H9 (cell line): ENCODE measurements around the gene RIPPLY3. TPM values are rescaled to one million over a fixed set of nuclear protein-coding genes. Genes with fewer than 3 reads are reported as not detected.

Source experiments
- DNase-seq: peaks from one replicate; pipeline ENCODE4 v3.0.0-alpha.2; 2017
- H2AFZ ChIP-seq: one replicate; pipeline ENCODE4 v1.6.1; 2013; ENCODE audit warnings: mild to moderate bottlenecking, low read length, control low read depth, moderate library complexity
- H2AK5ac ChIP-seq: 2 replicates; pipeline ENCODE4 v1.6.1; 2013; ENCODE audit warnings: low read length, control low read depth, mixed read lengths; ENCODE audit not compliant: insufficient read length
- H2BK120ac ChIP-seq: one replicate; pipeline ENCODE4 v1.6.1; 2013; ENCODE audit warnings: low read depth, mild to moderate bottlenecking, low read length, control low read depth, inconsistent platforms; ENCODE audit not compliant: poor library complexity, severe bottlenecking
- H2BK12ac ChIP-seq: 2 replicates; pipeline ENCODE4 v1.6.1; 2013; ENCODE audit warnings: low read length, control low read depth, mixed read lengths, low read depth; ENCODE audit not compliant: insufficient read length
- H2BK15ac ChIP-seq: 2 replicates; pipeline ENCODE4 v1.6.1; 2013; ENCODE audit warnings: low read depth, low read length, control low read depth
- H2BK20ac ChIP-seq: one replicate; pipeline ENCODE4 v1.6.1; 2013; ENCODE audit warnings: low read depth, mild to moderate bottlenecking, low read length, control low read depth, inconsistent platforms; ENCODE audit not compliant: poor library complexity, severe bottlenecking
- H2BK5ac ChIP-seq: 2 replicates; pipeline ENCODE4 v1.6.1; 2013; ENCODE audit warnings: low read length, control low read depth, mixed read lengths; ENCODE audit not compliant: insufficient read length
- H3K14ac ChIP-seq: 2 replicates; pipeline ENCODE4 v1.6.1; 2013; ENCODE audit warnings: low read length, control low read depth; ENCODE audit not compliant: insufficient read depth
- H3K18ac ChIP-seq: 2 replicates; pipeline ENCODE4 v1.6.1; 2013; ENCODE audit warnings: low read depth, mild to moderate bottlenecking, mixed read lengths, low read length, control low read depth; ENCODE audit not compliant: insufficient read length
- H3K23ac ChIP-seq: 2 replicates; pipeline ENCODE4 v1.6.1; 2013; ENCODE audit warnings: low read length, control low read depth, mixed read lengths, low read depth; ENCODE audit not compliant: insufficient read length
- H3K23me2 ChIP-seq: 2 replicates; pipeline ENCODE4 v1.6.1; 2013; ENCODE audit warnings: low read depth, mild to moderate bottlenecking, mixed read lengths, low read length, control low read depth; ENCODE audit not compliant: insufficient read length, poor library complexity, severe bottlenecking
- H3K27ac ChIP-seq: 2 replicates; pipeline ENCODE4 v1.5.1; 2013; ENCODE audit warnings: low read length, control low read depth, mixed read lengths, low read depth; ENCODE audit not compliant: insufficient read length
- H3K27me3 ChIP-seq: 2 replicates; pipeline ENCODE4 v1.6.1; 2013; ENCODE audit warnings: low read length, control low read depth, inconsistent platforms; ENCODE audit not compliant: insufficient read depth
- H3K4ac ChIP-seq: 2 replicates; pipeline ENCODE4 v1.6.1; 2013; ENCODE audit warnings: low read depth, mild to moderate bottlenecking, control low read depth, inconsistent platforms, low read length, moderate library complexity
- H3K4me1 ChIP-seq: 2 replicates; pipeline ENCODE4 v1.6.1; 2013; ENCODE audit warnings: low read length, control low read depth, inconsistent platforms; ENCODE audit not compliant: insufficient read depth
- H3K4me2 ChIP-seq: 2 replicates; pipeline ENCODE4 v1.6.1; 2013; ENCODE audit warnings: low read length, control low read depth, mixed read lengths; ENCODE audit not compliant: insufficient read length, insufficient read depth
- H3K56ac ChIP-seq: 2 replicates; pipeline ENCODE4 v1.6.1; 2013; ENCODE audit warnings: low read depth, mild to moderate bottlenecking, mixed read lengths, low read length, control low read depth; ENCODE audit not compliant: insufficient read length
- H3K79me1 ChIP-seq: 2 replicates; pipeline ENCODE4 v1.6.1; 2013; ENCODE audit warnings: low read depth, mild to moderate bottlenecking, moderate library complexity, low read length, control low read depth, inconsistent platforms; ENCODE audit not compliant: insufficient read depth, poor library complexity, severe bottlenecking
- H3K79me2 ChIP-seq: 2 replicates; pipeline ENCODE4 v1.6.1; 2013; ENCODE audit warnings: low read length, control low read depth, inconsistent platforms; ENCODE audit not compliant: insufficient read depth
- H3K9ac ChIP-seq: 2 replicates; pipeline ENCODE4 v1.6.1; 2013; ENCODE audit warnings: low read length, control low read depth, mixed read lengths; ENCODE audit not compliant: insufficient read length; ENCODE audit errors: extremely low read depth
- H3K9me3 ChIP-seq: one replicate; pipeline ENCODE4 v1.6.1; 2013; ENCODE audit warnings: low read depth, low read length, inconsistent platforms; ENCODE audit not compliant: control insufficient read depth
- H3T11ph ChIP-seq: one replicate; pipeline ENCODE4 v1.6.1; 2013; ENCODE audit warnings: mild to moderate bottlenecking, low read length, control low read depth, inconsistent platforms
- H4K20me1 ChIP-seq: one replicate; pipeline ENCODE4 v1.6.1; 2013; ENCODE audit not compliant: control insufficient read depth, insufficient read length, insufficient read depth
- H4K5ac ChIP-seq: 2 replicates; pipeline ENCODE4 v1.6.1; 2013; ENCODE audit warnings: low read depth, mild to moderate bottlenecking, mixed read lengths, low read length, control low read depth; ENCODE audit not compliant: insufficient read length
- H4K8ac ChIP-seq: replicated peaks from 2 replicates; pipeline ENCODE4 v1.6.1; 2013; ENCODE audit warnings: low read length, control low read depth, mixed read lengths, low read depth; ENCODE audit not compliant: insufficient read length
- H4K91ac ChIP-seq: 2 replicates; pipeline ENCODE4 v1.6.1; 2013; ENCODE audit warnings: low read depth, mild to moderate bottlenecking, moderate library complexity, mixed read lengths, low read length, control low read depth; ENCODE audit not compliant: insufficient read length
- H3K27ac Mint-ChIP-seq, 3 experiments: 2 replicates in 2 of 3; 3 replicates in 1 of 3; pipeline ENCODE4 v1.8.0; 2020 to 2021; ENCODE audit warnings: mixed read lengths in 3 of 3, mild to moderate bottlenecking in 1 of 3, moderate library complexity in 1 of 3
- H3K27me3 Mint-ChIP-seq: 2 replicates; pipeline ENCODE4 v1.8.0; 2021; ENCODE audit warnings: low read depth, mild to moderate bottlenecking, moderate library complexity, mixed read lengths
- H3K36me3 Mint-ChIP-seq, 3 experiments: 2 replicates in 2 of 3; 3 replicates in 1 of 3; pipeline ENCODE4 v1.8.0; 2020 to 2021; ENCODE audit warnings: low read depth in 3 of 3, mixed read lengths in 3 of 3; ENCODE audit not compliant: insufficient read depth in 1 of 3
- H3K4me1 Mint-ChIP-seq, 2 experiments: 2 replicates each; pipeline ENCODE4 v1.8.0; 2020; ENCODE audit warnings: mixed read lengths in 2 of 2
- H3K4me3 Mint-ChIP-seq, 2 experiments: 2 replicates in 1 of 2; 3 replicates in 1 of 2; pipeline ENCODE4 v1.8.0; 2020 to 2021; ENCODE audit warnings: mild to moderate bottlenecking in 2 of 2, mixed read lengths in 2 of 2, moderate library complexity in 1 of 2
- H3K9me3 Mint-ChIP-seq, 2 experiments: 2 replicates in 1 of 2; 3 replicates in 1 of 2; pipeline ENCODE4 v1.8.0; 2020; ENCODE audit warnings: mild to moderate bottlenecking in 2 of 2, mixed read lengths in 2 of 2, moderate library complexity in 1 of 2
- CTCF ChIP-seq: fragments of 200-600 bp; sonication (generic); conservative IDR thresholded peaks from 3 replicates; pipeline ENCODE4 v1.8.0; 2021; ENCODE audit warnings: antibody characterized with exemption, mild to moderate bottlenecking
- WGBS: extraction: QIAGEN DNeasy Blood & Tissue Kit; methylation state at CpG from one replicate; pipeline ENCODE4 v1.1.7; 2013; ENCODE audit warnings: missing lambda C conversion rate, low lambda C conversion rate, mixed read lengths; ENCODE audit not compliant: insufficient read length; ENCODE audit errors: extremely low coverage; 5-methylcytosine and 5-hydroxymethylcytosine counted together
- total RNA-seq: library from RNA; stranded (reverse); gene quantifications from 2 replicates; pipeline ENCODE4 v1.2.1, GENCODE V29; 2021

Gene RIPPLY3
- total RNA-seq, 1 experiment from 2014 or later, result 1.9 TPM

DNA sequence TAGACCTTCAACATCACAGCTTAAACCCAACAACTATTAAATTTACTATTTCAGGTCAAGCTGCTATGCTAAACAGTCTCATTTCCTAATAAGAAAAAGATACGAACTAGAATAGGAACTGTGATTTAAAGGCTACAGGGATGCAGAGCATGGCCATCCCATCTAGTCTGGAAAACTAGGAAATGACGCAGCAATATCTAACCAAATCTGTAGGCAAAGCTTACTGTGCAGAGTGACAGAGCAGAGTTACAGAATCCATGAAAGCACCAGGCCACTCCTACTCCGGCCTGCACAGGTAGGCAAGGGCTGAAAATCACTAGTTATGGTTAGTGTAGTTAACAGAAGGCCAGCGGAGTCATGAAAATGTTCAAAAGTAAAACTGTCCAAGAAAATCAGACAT, 42.1 kb upstream of the RIPPLY3 start:
- DNase-seq, result no peak
- Histone ChIP-seq H3K27ac (no peak overlapping the region), H2BK20ac (no peak overlapping the region), H3K79me1 (no peaks in the 10 kb centered on the region), H4K8ac (no peak overlapping the region), H3K23me2 (peaks cover 3% of the 10 kb centered on the region), H2BK15ac (no peak overlapping the region), H3K79me2 (no peaks in the 10 kb centered on the region), H3K23ac (no peak overlapping the region), H2AFZ (no peak overlapping the region), H4K91ac (no peak overlapping the region), H2AK5ac (no peak overlapping the region), H3K27me3 (no peaks in the 10 kb centered on the region), H2BK12ac (no peak overlapping the region), H4K20me1 (no peaks in the 10 kb centered on the region), H3T11ph (no peak overlapping the region), H2BK120ac (no peak overlapping the region), H3K18ac (no peak overlapping the region), H3K4me1 (no peaks in the 10 kb centered on the region; the same call in 1 of the 2 replicates), H3K14ac (no peak overlapping the region), H3K9me3 (no peaks in the 10 kb centered on the region), H3K9ac (no peak overlapping the region), H2BK5ac (no peak overlapping the region), H3K56ac (no peak overlapping the region), H3K4me2 (no peak overlapping the region), H3K4ac (no peak overlapping the region), H4K5ac (no peak overlapping the region)
- TF ChIP-seq CTCF, result no peak
- H3K4me3 Mint-ChIP-seq, result no peak overlapping the region
- H3K9me3 Mint-ChIP-seq, result no peaks in the 10 kb centered on the region
- no peak overlapping the region for H3K27ac Mint-ChIP-seq
- H3K4me1 Mint-ChIP-seq, result peaks cover 19 to 20% of the 10 kb centered on the region in 2 experiments
- H3K27me3 Mint-ChIP-seq, result no peaks in the 10 kb centered on the region
- peaks cover 0 to 10% (median 4%) of the 10 kb centered on the region in 3 experiments; a peak in 5 of 7 replicates for H3K36me3 Mint-ChIP-seq
- WGBS, result no CpG with 5 or more reads among the region's 4 CpGs
